GM19035 (cell line): ENCODE measurements around the gene PTMA.
"Not testable (repeated sequence)": the region's sequence is repeated elsewhere in the genome, so short reads cannot be mapped to it uniquely, and the experiment has no call there.

Experiments used
- ATAC-seq: cut with Tn5 transposase; IDR thresholded peaks from one replicate; pipeline ENCODE4 v1.9.1; 2021; ENCODE audit not compliant: unreplicated experiment

PTMA gene

GRCh38 chr2:231749016-231749415 lies 40.7 kb downstream of the PTMA start:
- not testable (repeated sequence) for ATAC-seq

- no peak for ATAC-seq
Observed at GRCh38 chr2:231751042-231751815, 42.9 kb downstream of the PTMA start.

GRCh38 chr2:231752061-231752460 lies 43.7 kb downstream of the PTMA start:
- no peak for ATAC-seq

GRCh38 chr2:231761735-231762134 lies 53.4 kb downstream of the PTMA start:
- ATAC-seq = no peak
